Pancreas (tissue), 10 donors: ENCODE results near the gene GTF3C1. TPM values are rescaled to one million over a fixed set of nuclear protein-coding genes. Genes with fewer than 3 reads are reported as not detected.

Source experiments
- ATAC-seq, 4 donors: fragments of 200-7000 bp; cut with Tn5 transposase; one replicate each; pipeline versions ENCODE4 v1.8.0 to v1.9.1; 2020; ENCODE audit warnings: mild to moderate bottlenecking in 4 of 4, moderate library complexity in 4 of 4
- DNase-seq, 6 donors: peaks; one replicate each; pipeline ENCODE4 v3.0.0-alpha.2; 2020
- FAIRE-seq: peaks from 2 replicates; lab custom pipeline; 2012; peaks lifted over from hg19 to GRCh38; lab: Jason Lieb, UNC
- H3K27ac ChIP-seq, 4 donors: fragments of 200-600 bp; sonication (generic); 1 replicate in 3 of 4; 2 replicates in 1 of 4; pipeline versions ENCODE4 v1.5.0 to v1.8.0; 2020
- H3K27me3 ChIP-seq, 4 donors: fragments of 200-600 bp; one replicate each; pipeline ENCODE4 v1.8.0; 2021
- H3K36me3 ChIP-seq, 3 donors: fragments of 200-600 bp; sonication (generic) in 1 of 3; one replicate each; pipeline versions ENCODE4 v1.5.0 to v1.8.0; 2020 to 2021
- H3K4me1 ChIP-seq, 3 donors: fragments of 200-600 bp; one replicate each; pipeline ENCODE4 v1.8.0; 2021
- H3K4me3 ChIP-seq, 4 donors: fragments of 200-600 bp; sonication (generic) in 2 of 4; one replicate each; pipeline versions ENCODE4 v1.5.0 to v1.8.0; 2020 to 2021
- H3K9me3 ChIP-seq, 4 donors: fragments of 200-600 bp; one replicate each; pipeline ENCODE4 v1.8.0; 2021
- CTCF ChIP-seq, 4 donors: fragments of 200-600 bp; sonication (generic) in 3 of 4; IDR thresholded peaks; one replicate each; pipeline versions ENCODE4 v1.5.0 to v1.8.0; 2021; ENCODE audit warnings: antibody characterized with exemption in 4 of 4
- WGBS, 2 donors: extraction: QIAGEN DNeasy Blood & Tissue Kit; methylation state at CpG; one replicate each; pipeline ENCODE4 v1.1.7; 2013; 5-methylcytosine and 5-hydroxymethylcytosine counted together
- intact Hi-C, 3 donors: fragments of 100-400 bp; cut with DNase I; formaldehyde crosslinking; loops; one replicate each; pipeline versions ENCODE4 v1.11.1 to v1.14.2; 2022
- polyA plus RNA-seq, 2 donors: library from polyadenylated mRNA; stranded (reverse); fragments of 200-250 nt; gene quantifications; one replicate each; pipeline ENCODE4 v1.2.3, GENCODE V29; 2013
- total RNA-seq, 6 donors: library from RNA; stranded (reverse); fragmentation: NEBNext Ultra II Directional in 4 of 6; extraction: Animal tissue kit (Norgen Biotek cat#: 25700) in 4 of 6; gene quantifications; one replicate each; pipeline versions ENCODE4 v1.2.1 to v1.2.4, GENCODE V29; 2021 to 2023
- donor health status: healthy with polysubstance abuse.
- donor health status: DM: no; HTN: no; CAD: no; lungs with moderate emphysema.
- donor health status: DM: no; HTN: no; CAD: no.
- donor health status: control.
- donor health status: control.
- donor health status: Bipolar disorder and iron deficiency.
- donor health status: DM: yes; HTN: yes; CAD: no.
- donor health status: DM: no; HTN: no; CAD: no.
- donor health status: DM: no; HTN: no; CAD: no.
- donor health status: DM: yes; HTN: yes; CAD: no.

GTF3C1 gene
- total and polyA plus RNA-seq, 8 donors = 31.5 to 113 (median 43.8) TPM

- ATAC-seq (no peak), FAIRE-seq (no peak), DNase-seq (no peak)
- Histone ChIP-seq H3K36me3 (no peaks in the 10 kb centered on the region), H3K4me3 (no peak overlapping the region), H3K27me3 (no peaks in the 10 kb centered on the region), H3K9me3 (no peaks in the 10 kb centered on the region), H3K4me1 (no peaks in the 10 kb centered on the region), H3K27ac (no peak overlapping the region)
- TF ChIP-seq CTCF (IDR thresholded peaks at IDR 0.05) = no peak
- 93 to 100% methylated on average over 3 of the region's 3 CpGs for WGBS, 2 donors
- intact Hi-C loops = no loop called here
These were observed 38.3 kb upstream of the GTF3C1 start for GRCh38 chr16:27588057-27588456.

GRCh38 chr16:27586711-27587110 lies 37.0 kb upstream of the GTF3C1 start:
- DNase-seq = no peak
- WGBS, 2 donors = 84 to 89% methylated on average over 8 of the region's 8 CpGs
- H3K4me3 ChIP-seq = no peak overlapping the region
- H3K36me3 ChIP-seq = no peaks in the 10 kb centered on the region
- H3K4me1 ChIP-seq = peaks cover 7 to 11% (median 9%) of the 10 kb centered on the region in 3 donors
- no peaks in the 10 kb centered on the region for H3K27me3 ChIP-seq
- H3K27ac ChIP-seq = no peak overlapping the region
- FAIRE-seq = no peak
- TF ChIP-seq CTCF (IDR thresholded peaks at IDR 0.05) = no peak
- intact Hi-C loops = no loop called here
- no peak for ATAC-seq
- H3K9me3 ChIP-seq = no peaks in the 10 kb centered on the region

GRCh38 chr16:27585200-27585599 lies 35.5 kb upstream of the GTF3C1 start:
- FAIRE-seq = no peak
- Histone ChIP-seq H3K27me3 (no peaks in the 10 kb centered on the region), H3K4me3 (no peak overlapping the region), H3K36me3 (no peaks in the 10 kb centered on the region), H3K9me3 (no peaks in the 10 kb centered on the region), H3K27ac (no peak overlapping the region), H3K4me1 (peaks cover 7 to 11% (median 9%) of the 10 kb centered on the region in 3 donors)
- no peak for DNase-seq
- no peak for TF ChIP-seq CTCF (IDR thresholded peaks at IDR 0.05)
- intact Hi-C loops = no loop called here
- ATAC-seq = no peak
- 97 to 98% methylated on average over 5 of the region's 5 CpGs for WGBS, 2 donors

- no peaks in the 10 kb centered on the region for H3K36me3 ChIP-seq
- H3K9me3 ChIP-seq = no peaks in the 10 kb centered on the region
- no peak overlapping the region for H3K27ac ChIP-seq
- ATAC-seq (no peak), FAIRE-seq (no peak), DNase-seq (no peak)
- no peak for TF ChIP-seq CTCF (IDR thresholded peaks at IDR 0.05)
- 83 to 98% methylated on average over 1 of the region's 1 CpG for whole genome bisulfite sequencing, 2 donors
- H3K4me3 ChIP-seq = no peak overlapping the region
- intact Hi-C loops = no loop called here
- H3K27me3 ChIP-seq = no peaks in the 10 kb centered on the region
- peaks cover 17 to 23% (median 20%) of the 10 kb centered on the region in 3 donors for H3K4me1 ChIP-seq
These were observed 33.9 kb upstream of the GTF3C1 start for GRCh38 chr16:27583634-27584033.

GRCh38 chr16:27582883-27583282 lies 33.2 kb upstream of the GTF3C1 start:
- H3K4me1 ChIP-seq = peaks cover 24 to 30% (median 27%) of the 10 kb centered on the region in 3 donors
- FAIRE-seq (no peak), ATAC-seq (peak; percentile 15 to 57 (median 45)), DNase-seq (no peak)
- peak overlapping the region in 2 of 4 donors; percentile 13 to 25 for H3K27ac ChIP-seq
- intact Hi-C loops = no loop called here
- H3K4me3 ChIP-seq = no peak overlapping the region
- 13 to 14% methylated on average over 2 of the region's 2 CpGs for WGBS, 2 donors
- no peak for TF ChIP-seq CTCF (IDR thresholded peaks at IDR 0.05)
- H3K27me3 ChIP-seq = no peaks in the 10 kb centered on the region
- H3K9me3 ChIP-seq = no peaks in the 10 kb centered on the region
- H3K36me3 ChIP-seq = no peaks in the 10 kb centered on the region
